Parietal lobe (tissue), 2 donors: ENCODE results near the gene HNRNPL. TPM values are rescaled to one million over a fixed set of nuclear protein-coding genes. Genes with fewer than 3 reads are reported as not detected.

Source experiments
- small RNA-seq: library from RNA; depleted of rRNA; stranded (forward); fragments of <200 nt; gene quantifications from one replicate; pipeline ENCODE3, GENCODE V24; 2014; ENCODE audit warnings: low replicate concordance
- total RNA-seq: library from RNA; depleted of rRNA; stranded (reverse); fragments of >200 nt; gene quantifications from one replicate; pipeline ENCODE4 v1.2.3, GENCODE V29; 2014

The HNRNPL gene
- total RNA-seq: 245 TPM

GRCh38 chr19:38849860-38850435 is at the start of gene HNRNPL:
Gene HNRNPL (minus strand): TSS chr19:38849986. CDS start chr19:38849966, 20 bp downstream.

GRCh38 chr19:38877781-38878574 is 28.2 kb upstream of the HNRNPL start, which contains the start of gene RINL:
Gene RINL (minus strand): TSS chr19:38878275. CDS start chr19:38876742, 1,533 bp downstream.

GRCh38 chr19:38812841-38813320 is 36.9 kb downstream of the HNRNPL start, which contains the start of gene LGALS4:
Gene LGALS4 (minus strand): TSS chr19:38812945. CDS start chr19:38812886, 59 bp downstream.

GRCh38 chr19:38788478-38789243 is 61.1 kb downstream of the HNRNPL start, which contains the start of gene LGALS7B:
Gene LGALS7B (plus strand): TSS chr19:38789200. CDS start chr19:38789227, 27 bp downstream.

Small RNAs within 50 kb of the gene (small RNA-seq; reads per million reads assigned to genes)
- not detected for gene RNU6-140P

Other genes with a start within 250 kb of the HNRNPL start
- 0.31 TPM for gene MAP4K1, start 232.0 kb downstream of the HNRNPL start, total RNA-seq
- gene EIF3K, start 230.8 kb downstream of the HNRNPL start, total RNA-seq: 152 TPM
- 84.8 TPM for gene ACTN4, start 202.3 kb downstream of the HNRNPL start, total RNA-seq
- gene CAPN12, start 105.5 kb downstream of the HNRNPL start, total RNA-seq: not detected
- gene LGALS7, start 76.5 kb downstream of the HNRNPL start, total RNA-seq: not detected
- not detected for gene LGALS7B, start 60.8 kb downstream of the HNRNPL start, total RNA-seq
- gene LGALS4, start 37.0 kb downstream of the HNRNPL start, total RNA-seq: not detected
- 17.5 TPM for gene ECH1, start 18.2 kb downstream of the HNRNPL start, total RNA-seq
- gene RINL, start 28.3 kb upstream of the HNRNPL start, total RNA-seq: 2.2 TPM
- 86.1 TPM for gene SIRT2, start 49.6 kb upstream of the HNRNPL start, total RNA-seq
- 3.8 TPM for gene NFKBIB, start 50.0 kb upstream of the HNRNPL start, total RNA-seq
- 2.5 TPM for gene CCER2, start 62.2 kb upstream of the HNRNPL start, total RNA-seq
- gene SARS2, start 80.8 kb upstream of the HNRNPL start, total RNA-seq: 15.3 TPM
- gene MRPS12, start 81.0 kb upstream of the HNRNPL start, total RNA-seq: 13.1 TPM
- 9.1 TPM for gene FBXO17, start 125.8 kb upstream of the HNRNPL start, total RNA-seq
- 5.9 TPM for gene FBXO27, start 182.6 kb upstream of the HNRNPL start, total RNA-seq
- not detected for gene ACP7, start 234.4 kb upstream of the HNRNPL start, total RNA-seq